Measurements from ENCODE around the gene CYP11A1.

CYP11A1 gene

DNA sequence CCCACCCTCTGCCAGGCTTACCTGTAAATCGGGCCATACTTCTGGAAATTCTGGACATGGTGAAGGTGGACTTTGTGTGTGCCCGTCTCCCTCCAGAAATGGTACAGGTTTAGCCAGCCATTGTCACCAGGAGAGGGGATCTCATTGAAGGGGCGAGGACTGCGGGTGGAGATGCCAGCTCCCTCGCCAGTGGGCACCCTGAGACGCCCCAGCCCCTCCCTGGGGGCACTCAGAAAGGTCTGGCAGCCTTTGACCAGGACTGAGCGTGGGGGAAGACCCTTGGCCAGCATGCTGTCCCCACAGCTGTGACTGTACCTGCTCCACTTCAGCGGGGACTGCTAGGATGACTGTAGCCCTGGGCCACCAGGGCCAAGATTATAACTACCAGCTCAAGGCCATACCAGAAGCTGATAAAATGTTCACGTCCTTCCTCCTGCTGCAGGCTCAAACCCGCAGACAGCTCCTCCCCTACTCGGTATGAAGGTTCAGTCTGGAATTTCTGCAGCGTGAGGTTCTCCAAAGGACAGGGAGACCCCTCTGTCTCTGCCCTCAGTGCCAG, at the start of gene CYP11A1:
CYP11A1 (minus strand) TSS at position 351 of the 559 bp plus-strand sequence; CDS start at position 290, 61 bp downstream.
- no peak for DNase-seq (ENCODE audit: low read depth)
- H3K4me3 ChIP-seq (ENCODE audit: low read depth, low read length): no peak within 1 kb of the TSS
- TF ChIP-seq, protein P1, sequence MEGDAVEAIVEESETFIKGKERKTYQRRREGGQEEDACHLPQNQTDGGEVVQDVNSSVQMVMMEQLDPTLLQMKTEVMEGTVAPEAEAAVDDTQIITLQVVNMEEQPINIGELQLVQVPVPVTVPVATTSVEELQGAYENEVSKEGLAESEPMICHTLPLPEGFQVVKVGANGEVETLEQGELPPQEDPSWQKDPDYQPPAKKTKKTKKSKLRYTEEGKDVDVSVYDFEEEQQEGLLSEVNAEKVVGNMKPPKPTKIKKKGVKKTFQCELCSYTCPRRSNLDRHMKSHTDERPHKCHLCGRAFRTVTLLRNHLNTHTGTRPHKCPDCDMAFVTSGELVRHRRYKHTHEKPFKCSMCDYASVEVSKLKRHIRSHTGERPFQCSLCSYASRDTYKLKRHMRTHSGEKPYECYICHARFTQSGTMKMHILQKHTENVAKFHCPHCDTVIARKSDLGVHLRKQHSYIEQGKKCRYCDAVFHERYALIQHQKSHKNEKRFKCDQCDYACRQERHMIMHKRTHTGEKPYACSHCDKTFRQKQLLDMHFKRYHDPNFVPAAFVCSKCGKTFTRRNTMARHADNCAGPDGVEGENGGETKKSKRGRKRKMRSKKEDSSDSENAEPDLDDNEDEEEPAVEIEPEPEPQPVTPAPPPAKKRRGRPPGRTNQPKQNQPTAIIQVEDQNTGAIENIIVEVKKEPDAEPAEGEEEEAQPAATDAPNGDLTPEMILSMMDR (IDR thresholded peaks at IDR 0.05; ENCODE audit: low read depth, low read length, missing control alignments): no peak

DNA sequence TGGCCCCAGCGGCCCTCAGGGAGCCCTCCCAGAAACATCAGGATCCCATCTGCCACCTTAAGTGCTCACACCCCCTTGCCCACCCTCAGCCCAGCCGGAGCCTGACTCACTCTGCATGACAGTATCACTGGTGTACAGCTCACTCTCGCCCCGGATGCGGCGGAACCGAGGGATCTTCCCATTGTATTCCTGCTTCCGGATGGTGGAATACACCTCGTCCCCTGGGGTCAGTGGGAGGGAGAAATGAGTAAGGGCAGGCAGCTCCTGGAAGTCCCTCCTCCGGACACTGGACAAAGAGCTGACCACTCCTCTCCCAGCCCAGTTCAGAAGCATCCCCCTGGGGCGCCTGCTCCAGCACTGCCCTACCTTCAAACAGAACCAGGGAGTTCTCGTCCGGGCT, 49.8 kb upstream of the CYP11A1 start:
- no peak overlapping the region for H3K4me3 ChIP-seq (ENCODE audit: low read depth, low read length)
- DNase-seq (ENCODE audit: low read depth): no peak
- TF ChIP-seq, protein P1 (IDR thresholded peaks at IDR 0.05; ENCODE audit: low read depth, low read length, missing control alignments): no peak

DNA sequence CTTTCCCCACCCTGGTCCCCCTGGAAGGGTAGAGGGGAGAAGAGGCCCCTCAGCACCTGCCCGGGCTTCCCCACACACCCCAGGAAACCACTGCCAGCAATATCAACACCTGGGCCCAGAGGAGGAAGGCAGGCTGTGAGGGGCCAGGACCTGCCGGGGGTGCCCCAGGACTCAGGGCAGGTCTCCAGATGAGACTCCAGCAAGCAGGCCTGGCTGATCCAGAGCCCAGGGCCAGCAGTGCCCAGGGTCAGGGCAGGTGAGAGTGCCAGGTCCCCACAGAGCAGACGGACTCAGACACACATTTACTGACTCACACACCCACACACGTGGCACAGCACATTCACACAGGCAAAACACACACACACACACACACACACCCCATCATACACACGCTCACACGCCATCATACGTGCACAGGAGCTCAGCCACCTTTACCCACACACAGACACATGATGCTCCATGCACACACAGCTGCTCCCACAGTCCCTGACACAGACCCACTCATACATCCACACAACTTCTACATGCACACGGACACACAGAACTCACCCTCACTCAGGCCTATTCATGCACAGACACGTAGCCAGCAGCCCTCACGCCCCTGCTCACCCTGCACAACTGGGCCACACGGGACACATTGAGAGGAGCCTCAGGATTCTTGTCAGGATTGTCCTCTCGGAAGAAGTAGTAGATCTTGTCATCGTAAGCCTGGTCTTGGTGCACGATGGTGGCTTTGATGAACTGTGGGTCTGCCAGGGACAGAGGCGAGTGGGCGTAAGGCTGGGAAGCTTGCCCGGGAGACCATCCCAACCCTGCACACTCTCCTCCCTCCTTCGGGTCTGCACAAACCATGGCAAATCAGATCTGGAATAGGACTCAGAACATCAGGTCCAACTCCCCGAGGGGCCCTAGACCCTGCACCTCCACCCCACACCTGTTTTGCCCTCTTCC, 48.8 kb upstream of the CYP11A1 start:
- TF ChIP-seq, protein P1 (IDR thresholded peaks at IDR 0.05; ENCODE audit: low read depth, low read length, missing control alignments): no peak
- no peak for DNase-seq (ENCODE audit: low read depth)

DNA sequence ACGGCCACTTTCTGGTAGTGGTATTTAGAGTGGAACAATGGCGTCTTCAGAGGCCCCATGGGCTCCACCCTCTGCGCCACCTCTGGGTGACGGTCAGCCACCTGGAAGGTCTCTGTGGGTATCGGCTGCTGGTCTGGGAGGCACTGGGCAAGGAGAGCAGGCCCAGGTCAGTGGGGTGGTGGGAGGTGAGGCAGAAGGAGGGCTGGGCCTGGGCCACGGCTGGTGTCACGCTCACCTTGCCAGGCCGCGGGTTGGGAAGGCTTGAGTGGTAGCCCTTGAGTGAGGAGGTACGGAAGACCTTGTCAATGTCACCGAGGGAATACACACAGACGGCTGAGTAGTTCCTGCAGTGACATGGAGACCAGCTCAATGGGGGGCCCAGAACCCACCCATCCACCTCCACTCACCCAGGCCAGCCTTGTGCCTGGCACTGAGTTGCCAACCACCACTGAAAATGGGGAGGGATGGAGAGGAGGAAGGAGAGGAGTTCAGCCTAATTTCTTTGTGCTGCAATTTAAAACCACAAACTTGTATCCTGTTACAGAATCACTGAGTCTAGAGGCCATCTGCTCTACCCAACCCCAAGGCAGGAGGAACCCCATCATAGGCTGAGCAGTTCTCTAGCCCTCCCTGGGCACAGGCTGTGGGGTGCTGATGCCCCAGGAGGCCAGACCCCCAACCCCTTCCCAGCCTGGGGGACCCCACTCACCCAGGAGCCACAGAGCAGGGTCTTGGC, 47.3 kb upstream of the CYP11A1 start:
- no peak for DNase-seq (ENCODE audit: low read depth)
- no peak overlapping the region for H3K4me3 ChIP-seq (ENCODE audit: low read depth, low read length)
- TF ChIP-seq, protein P1 (IDR thresholded peaks at IDR 0.05; ENCODE audit: low read depth, low read length, missing control alignments): no peak

More for the DNA sequence above, 48.8 kb upstream of the CYP11A1 start:
- no peak overlapping the region for H3K4me3 ChIP-seq (ENCODE audit: low read depth, low read length)

DNA sequence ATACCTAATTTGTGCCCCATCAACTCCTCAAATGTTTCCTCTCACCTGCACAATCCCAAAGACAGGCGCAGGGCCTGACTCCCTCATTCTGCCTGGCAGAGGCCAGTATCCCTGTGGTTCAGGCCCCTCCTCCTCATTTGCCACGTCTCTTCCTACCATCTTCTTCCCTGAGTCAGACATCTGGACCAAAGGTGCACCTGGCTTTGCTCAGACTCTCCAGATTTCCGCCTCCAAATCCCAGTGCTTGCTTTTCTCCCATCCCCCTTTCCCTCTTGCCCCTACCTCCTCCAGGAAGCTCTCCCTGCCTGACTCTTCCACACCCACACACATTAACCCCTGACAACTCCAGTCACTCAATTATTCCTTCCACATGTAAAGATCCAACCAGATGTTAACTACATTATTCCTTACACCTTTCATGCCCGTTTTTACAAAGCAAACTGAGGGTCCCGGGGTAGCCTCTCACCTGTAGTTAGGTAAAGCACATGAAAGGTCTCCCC, 46.7 kb upstream of the CYP11A1 start:
- TF ChIP-seq, protein P1 (IDR thresholded peaks at IDR 0.05; ENCODE audit: low read depth, low read length, missing control alignments): no peak
- H3K4me3 ChIP-seq (ENCODE audit: low read depth, low read length): no peak overlapping the region
- DNase-seq (ENCODE audit: low read depth): no peak

DNA sequence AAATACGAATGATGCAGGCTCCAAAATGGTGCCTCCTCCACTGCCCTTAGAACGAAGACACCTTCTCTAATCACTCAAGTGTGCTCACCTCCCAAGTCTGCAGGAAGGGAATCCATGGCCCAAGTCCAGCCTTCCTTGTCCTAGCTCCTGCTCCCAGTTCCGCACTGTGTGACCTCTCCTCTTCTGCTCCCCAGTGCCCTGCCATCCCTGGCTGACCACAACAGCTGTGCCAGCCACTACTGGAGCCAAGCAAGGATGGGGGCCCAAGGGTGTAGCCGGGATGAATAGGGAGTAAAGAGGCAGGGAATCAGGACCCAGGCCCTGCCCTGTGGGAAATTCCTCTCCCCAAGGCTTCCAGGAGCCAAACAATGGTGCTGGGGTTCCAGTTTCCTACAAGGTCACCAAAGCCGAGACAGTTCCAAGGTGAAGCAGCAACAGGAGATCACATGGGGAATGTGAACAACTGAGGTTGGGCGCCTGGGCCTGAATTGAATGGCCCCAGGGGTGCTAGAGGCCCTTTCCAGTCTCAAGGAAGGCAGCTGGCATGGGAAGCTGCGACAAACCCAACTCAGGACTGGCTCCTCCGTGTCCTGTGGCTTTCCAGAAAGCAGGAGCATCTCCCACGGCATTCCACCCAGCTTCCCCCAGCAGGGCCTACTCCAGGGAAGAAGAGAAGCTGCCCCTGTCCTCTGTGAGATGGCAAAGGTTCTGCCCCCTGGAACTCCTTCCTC, 46.1 kb upstream of the CYP11A1 start:
- H3K4me3 ChIP-seq (ENCODE audit: low read depth, low read length): no peak overlapping the region
- TF ChIP-seq, protein P1 (IDR thresholded peaks at IDR 0.05; ENCODE audit: low read depth, low read length, missing control alignments): no peak
- DNase-seq (ENCODE audit: low read depth): no peak
